H54 (cell line): Measurements from ENCODE around the gene HPGD.

Experiments
- DNase-seq: peaks from one replicate; pipeline ENCODE4 v3.0.0; 2011; ENCODE audit warnings: low spot score, mixed read lengths; ENCODE audit not compliant: insufficient read length
- FAIRE-seq: peaks from 3 replicates; lab custom pipeline; 2011; peaks lifted over from hg19 to GRCh38; lab: Jason Lieb, UNC
- POLR2A ChIP-seq: IDR thresholded peaks from 2 replicates; pipeline ENCODE4 v1.6.1; 2011; ENCODE audit warnings: low read depth, mild to moderate bottlenecking, low read length

Gene HPGD

DNA sequence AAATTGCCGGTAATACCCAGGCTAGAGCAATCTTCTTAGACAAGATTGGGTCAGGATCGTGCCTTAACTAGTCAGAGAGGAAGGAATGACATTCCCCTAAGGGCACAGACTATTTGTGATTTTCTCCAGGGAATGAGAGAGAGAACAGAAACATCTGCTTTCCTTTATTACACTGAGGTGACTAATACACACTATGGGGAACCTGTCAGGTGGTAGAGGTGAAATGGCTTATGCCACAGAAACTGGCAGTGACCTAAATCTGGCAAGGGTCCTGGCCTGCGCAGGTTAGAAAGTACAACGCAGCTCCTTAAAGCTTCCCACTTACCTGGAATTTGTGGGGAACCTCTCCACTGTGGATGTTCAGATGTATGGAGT, 16.6 kb upstream of the HPGD start:
- no peak for FAIRE-seq

DNA sequence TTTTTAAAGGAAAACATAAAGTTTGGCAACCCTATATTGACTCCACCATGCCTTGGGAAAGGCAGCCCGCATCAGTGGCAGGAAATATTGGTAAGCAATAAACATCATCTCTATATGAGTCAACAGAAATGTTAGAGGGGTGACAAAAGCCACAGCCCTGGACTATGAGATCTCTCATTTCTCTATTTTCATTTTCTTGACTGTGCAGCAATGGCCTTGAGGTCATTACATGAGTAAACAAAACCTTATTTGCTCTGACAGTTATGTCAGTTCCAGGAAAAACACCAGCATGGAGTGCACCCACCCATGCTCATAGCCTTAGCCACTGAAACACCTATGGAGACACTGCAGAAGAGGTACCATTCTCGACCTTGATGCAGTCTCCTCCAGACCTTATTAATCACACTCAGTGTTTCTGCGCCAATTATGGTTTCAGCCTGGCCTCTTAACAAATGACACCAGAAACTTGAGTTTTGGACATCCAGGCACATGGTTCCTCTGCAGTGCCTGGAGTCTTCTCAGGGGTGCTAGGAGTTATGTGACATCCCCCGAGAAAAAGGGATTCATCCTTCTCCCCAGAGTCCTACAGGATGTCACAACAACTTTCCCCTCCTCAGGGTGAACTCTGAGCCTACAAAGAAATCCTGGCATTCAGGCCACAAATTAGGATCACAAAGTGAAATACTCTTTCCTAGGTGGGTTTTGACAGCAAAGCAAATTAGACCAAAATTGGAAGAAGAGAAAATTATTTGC, 16.0 kb upstream of the HPGD start:
- TF ChIP-seq POLR2A = no peak
- no peak for FAIRE-seq
- DNase-seq = no peak

More for the DNA sequence above, 16.6 kb upstream of the HPGD start:
- no peak for TF ChIP-seq POLR2A
- DNase-seq = no peak

DNA sequence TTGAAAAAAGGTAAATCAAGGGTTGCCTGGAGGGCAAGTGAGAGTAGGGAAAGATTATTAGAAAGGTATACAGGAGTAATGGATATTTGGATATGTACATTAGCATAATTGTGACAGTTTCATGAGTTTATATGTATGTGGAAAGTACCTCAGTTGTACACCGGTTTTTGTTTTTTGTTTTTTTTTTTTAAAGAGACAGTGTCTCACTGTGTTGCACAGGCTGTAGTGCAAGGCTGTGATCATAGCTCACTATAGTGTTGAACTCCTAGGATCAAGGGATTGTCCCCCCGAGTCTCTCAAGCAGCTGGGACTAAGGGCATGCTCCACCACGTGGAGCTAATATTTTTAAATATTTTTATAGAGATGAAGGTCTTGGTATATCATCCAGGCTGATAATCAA, 15.3 kb upstream of the HPGD start:
- no peak for DNase-seq
- FAIRE-seq = no peak
- no peak for TF ChIP-seq POLR2A

DNA sequence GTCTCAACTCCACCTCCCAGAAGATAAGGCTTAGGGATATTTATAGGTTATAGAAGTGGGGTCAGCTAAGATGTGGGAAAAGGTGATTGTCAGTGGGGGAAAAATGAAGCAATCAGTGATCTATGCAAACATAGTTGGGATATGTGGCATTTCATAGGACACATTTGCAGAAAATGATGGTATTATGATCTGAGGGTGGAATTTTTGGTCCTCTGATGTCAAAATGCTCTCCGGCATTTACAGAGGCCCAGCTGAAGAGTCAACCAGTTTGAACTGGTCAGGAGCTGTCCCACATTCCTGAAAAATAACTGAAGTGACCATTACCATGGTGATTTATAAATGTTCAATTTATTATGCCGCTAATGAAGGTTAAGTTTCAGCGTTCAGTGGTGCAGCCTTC, 12.2 kb upstream of the HPGD start:
- DNase-seq (no peak), FAIRE-seq (no peak)
- no peak for TF ChIP-seq POLR2A

DNA sequence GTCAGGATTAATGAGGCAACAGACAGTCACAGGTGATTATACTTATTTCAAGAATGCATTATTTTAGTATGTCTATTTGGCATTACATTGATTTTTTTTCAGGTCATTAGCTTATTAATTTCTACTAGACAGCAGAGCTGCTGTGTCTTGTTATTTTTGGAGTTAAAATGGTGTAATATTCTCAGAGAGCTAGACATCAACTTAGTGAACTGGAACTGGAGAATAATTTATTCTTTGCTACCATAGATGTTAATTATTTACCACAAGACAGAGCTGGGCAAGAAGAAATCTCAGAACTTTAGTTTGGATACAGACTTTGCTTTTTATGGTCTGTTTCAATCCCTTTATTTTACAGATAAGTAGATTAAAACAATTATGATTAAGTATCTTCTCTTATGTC, 10.2 kb upstream of the HPGD start:
- no peak for FAIRE-seq
- no peak for DNase-seq
- TF ChIP-seq POLR2A = no peak

DNA sequence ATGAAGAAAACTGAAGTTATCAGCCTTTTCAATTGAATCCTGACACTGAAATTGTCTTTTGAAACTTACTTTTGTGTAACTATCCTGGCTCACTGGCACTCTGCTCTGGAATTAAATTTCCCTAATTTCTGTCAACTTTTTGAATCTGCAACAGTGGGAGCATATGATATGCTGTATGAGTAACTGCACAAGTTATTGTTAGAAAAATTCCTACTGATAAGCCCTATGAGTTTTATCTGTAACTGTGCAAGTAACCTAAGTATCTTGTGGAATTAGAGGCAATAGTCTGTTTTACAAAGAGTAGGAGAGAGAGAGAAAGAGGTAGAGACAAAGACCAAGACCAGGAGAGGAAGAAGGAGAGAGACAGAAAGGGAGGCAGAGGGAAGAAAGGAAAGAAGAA, 9.2 kb upstream of the HPGD start:
- no peak for DNase-seq
- no peak for TF ChIP-seq POLR2A
- no peak for FAIRE-seq

DNA sequence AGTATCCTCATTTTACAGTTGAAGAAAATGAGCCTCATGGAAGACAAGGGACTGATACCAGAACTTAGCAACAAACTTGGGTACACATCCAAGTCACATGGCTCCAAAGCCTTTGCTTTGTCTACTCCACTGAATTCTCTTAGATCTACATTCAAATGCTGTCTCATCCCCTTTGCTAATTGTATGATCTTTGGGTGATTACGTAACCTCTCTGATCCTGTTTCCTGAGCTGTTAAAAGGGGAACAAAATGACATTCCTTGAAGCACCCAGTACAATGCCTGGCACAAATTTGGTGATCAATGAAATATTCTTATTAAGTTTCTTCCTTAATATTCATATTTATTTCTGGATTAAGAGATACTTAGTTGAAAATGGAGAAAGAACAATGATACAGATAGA, 5.9 kb upstream of the HPGD start:
- DNase-seq = no peak
- FAIRE-seq = no peak

DNA sequence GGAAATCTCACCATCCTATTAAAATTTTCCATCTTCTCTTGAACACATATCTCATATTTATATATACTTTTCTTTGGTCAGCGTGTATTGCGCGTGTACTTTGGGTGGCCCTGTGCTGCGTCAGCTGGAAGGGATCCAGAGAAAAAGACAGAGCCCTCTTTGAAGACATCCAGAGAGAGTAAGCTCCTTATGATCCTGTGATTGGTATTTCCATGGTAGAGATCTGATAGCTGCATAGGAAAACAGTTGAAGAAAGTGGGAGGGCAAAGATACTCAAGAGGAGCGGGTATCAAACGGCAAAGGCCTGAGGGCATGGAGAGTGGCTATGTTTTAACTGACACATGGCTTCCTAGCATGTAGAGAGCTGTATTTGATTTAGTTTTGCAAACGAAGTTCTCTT, 4.4 kb upstream of the HPGD start:
- DNase-seq = no peak
- TF ChIP-seq POLR2A = no peak
- no peak for FAIRE-seq

More for the DNA sequence above, 5.9 kb upstream of the HPGD start:
- no peak for TF ChIP-seq POLR2A

DNA sequence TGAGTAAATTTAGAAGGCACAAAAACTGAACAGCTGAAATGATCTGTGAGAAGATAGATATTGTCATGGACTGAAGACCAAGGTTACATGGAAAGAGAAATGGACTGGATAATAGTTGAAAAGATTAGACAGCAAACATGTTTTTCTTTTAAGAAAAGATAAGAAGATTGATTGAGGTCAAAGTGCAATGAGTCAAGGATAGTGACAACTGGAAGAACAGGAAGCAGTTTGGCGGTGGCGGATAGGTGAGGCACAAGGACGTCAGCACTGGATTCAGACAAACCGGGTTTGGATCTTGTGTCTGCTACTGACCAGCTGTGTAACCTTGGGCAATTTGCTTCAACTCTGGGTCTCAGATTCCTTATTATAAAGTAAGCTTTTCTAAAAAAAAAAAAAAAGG, 2.0 kb upstream of the HPGD start:
- no peak for FAIRE-seq

DNA sequence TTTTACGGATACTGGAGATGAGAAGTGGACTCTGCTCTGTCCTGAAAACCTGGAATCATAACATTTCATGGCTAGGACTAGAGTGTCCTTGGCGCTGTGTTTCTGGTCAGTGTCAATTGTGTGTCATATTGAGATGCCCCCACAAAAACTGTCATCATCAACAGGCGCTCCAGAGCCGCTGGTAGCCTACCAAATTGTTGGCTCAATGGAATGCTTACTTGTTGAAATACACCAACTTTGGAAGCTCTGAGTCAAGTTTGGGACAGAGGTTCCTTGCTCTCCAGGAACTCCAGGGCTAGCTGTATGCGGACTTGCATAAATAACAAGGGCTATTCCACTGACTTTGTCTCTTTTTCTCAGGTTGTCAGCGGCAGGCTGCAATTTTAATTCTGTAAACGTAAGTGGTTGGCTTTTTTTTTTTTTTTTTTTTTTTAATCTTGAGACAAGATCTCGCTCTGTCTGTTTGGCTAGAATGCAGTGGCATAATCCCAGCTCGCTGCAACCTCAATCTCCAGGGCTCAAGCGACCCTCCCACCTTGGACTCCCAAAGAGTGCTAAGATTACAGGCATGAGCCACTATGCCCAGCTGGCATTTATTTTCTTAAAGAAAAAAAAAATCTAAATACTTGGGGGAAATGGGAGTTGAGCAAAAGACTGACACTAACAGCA, 871 bp upstream of the HPGD start:
- no peak for TF ChIP-seq POLR2A
- no peak for DNase-seq
- FAIRE-seq = no peak

More for the DNA sequence above, 2.0 kb upstream of the HPGD start:
- no peak for DNase-seq
- TF ChIP-seq POLR2A = no peak

DNA sequence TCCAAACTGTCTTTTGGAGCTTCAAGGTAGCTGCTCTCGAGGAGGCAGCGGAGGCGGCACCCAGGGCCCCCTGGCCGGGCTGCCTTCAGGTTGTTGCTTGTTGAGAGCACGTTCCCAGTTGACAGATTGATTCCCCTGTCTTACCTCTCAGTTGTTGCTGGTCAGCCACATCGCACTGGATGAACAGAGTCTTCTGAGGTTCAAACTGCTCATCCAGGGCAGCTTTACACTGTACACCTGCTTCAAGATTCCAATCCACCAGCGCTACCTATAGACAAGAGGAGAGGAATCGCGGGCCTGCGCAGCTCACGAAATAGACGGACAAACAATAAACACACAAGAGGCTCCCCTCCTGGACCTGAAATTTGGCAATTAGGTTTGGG, 497 bp downstream of the HPGD start:
- FAIRE-seq (no peak), DNase-seq (no peak)
- TF ChIP-seq POLR2A = no peak

DNA sequence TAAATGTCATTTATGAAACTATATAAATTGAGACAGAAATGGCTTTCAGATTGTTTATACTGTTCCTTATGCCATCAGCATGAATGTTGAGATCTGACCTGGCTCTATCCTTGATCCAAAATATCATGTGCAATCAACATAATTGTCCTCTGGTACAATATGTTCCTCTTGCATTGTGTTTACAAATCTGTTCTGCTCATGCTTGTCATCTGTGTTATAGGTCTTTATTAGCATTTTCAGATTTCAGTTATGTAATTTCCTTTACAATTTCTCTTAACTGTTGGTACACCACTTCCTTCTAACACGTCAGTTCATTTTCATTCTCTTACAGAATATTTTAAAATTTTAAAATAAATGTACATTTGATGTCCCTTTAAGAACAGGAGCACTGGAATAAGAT, 1.6 kb downstream of the HPGD start:
- no peak for DNase-seq
- no peak for FAIRE-seq
- TF ChIP-seq POLR2A = no peak

DNA sequence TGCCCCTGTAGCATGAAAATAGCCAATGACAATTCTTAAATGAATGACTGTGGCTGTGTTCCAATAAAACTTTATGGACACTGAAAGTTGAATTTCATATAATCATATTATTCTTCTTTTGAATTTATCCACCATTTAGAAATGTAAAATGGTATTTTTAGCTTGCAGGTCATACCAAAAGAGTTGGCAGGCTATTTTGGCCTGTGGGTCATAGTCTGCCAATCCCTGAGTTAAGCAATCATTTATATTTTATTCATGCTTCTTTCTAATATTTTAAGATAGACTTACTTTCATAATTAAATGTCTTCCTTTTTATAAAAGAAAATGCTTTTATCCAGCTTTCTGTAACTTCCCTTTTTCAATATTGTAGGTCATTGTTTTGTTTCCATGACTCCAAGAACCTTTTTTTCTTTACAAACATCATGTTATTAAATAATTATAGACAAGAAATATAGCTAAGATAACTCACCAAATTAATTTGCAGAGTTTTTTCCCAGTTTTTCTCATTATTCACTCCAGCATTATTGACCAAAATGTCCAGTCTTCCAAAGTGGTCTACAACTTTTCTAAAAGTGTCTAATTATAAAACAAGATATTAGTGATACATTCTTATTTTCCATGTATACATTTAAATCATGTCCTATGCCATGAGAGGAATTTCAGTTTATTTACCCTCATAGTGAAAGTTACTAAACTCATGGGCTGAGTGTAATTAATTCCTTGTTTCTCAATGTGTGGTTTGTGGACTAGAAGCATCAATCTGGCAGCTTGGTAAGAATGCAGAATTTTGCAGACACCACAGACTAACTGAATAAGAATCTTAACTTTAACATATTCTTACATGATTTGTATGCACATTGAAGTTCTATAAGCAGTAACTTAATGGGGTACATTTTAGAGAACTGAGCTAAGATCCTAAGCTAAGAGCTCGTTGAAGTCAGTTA, 4.5 kb downstream of the HPGD start:
- no peak for TF ChIP-seq POLR2A
- DNase-seq (no peak), FAIRE-seq (no peak)

DNA sequence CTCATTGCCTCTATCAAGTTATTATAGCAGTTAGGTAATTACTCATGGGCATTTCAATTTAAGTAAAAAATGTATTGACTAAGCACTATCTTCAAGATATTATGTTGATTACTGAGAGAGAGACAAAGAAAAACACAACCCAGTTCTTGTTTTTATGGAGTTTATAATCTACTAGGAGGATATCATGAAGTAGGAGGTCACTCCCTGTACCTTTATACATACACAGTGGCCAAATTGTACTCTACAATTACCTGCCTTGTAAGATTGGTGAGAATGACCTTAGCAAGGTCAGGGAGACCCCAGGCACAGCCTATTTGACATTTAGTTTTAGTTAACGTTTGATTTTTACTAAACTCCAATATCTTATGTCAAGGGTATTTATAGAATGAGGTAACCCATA, 5.5 kb downstream of the HPGD start:
- no peak for FAIRE-seq

More for the DNA sequence above, 5.5 kb downstream of the HPGD start:
- TF ChIP-seq POLR2A = no peak
- DNase-seq = no peak
